Lung (tissue), 12 donors: ENCODE results near the gene CNKSR3. TPM values are rescaled to one million over a fixed set of nuclear protein-coding genes. Genes with fewer than 3 reads are reported as not detected.

Experiments
- ATAC-seq: fragments of 200-7000 bp; cut with Tn5 transposase; one replicate; pipeline ENCODE4 v1.9.1; 2020; ENCODE audit warnings: moderate number of reproducible peaks; ENCODE audit not compliant: insufficient read depth, low FRiP score
- DNase-seq, 3 donors: peaks; one replicate each; pipeline ENCODE4 v3.0.0-alpha.2; 2013 to 2017
- H3K27ac ChIP-seq, 2 donors: one replicate each; pipeline ENCODE4 v1.5.1; 2013; ENCODE audit warnings: mild to moderate bottlenecking in 2 of 2, moderate library complexity in 2 of 2, control low read depth in 1 of 2, inconsistent platforms in 1 of 2, low read depth in 1 of 2, low read length in 1 of 2
- H3K27me3 ChIP-seq, 3 donors: one replicate each; pipeline ENCODE4 v1.5.1; 2013; ENCODE audit warnings: low read length in 2 of 3; ENCODE audit not compliant: control insufficient read depth in 3 of 3, insufficient read depth in 3 of 3
- H3K36me3 ChIP-seq, 4 donors: one replicate each; pipeline ENCODE4 v1.5.1; 2013; ENCODE audit warnings: low read length in 4 of 4, mild to moderate bottlenecking in 1 of 4, moderate library complexity in 1 of 4; ENCODE audit not compliant: control insufficient read depth in 4 of 4, insufficient read depth in 4 of 4
- H3K4me1 ChIP-seq, 5 donors: one replicate each; pipeline ENCODE4 v1.5.1; 2013; ENCODE audit warnings: low read length in 5 of 5, mild to moderate bottlenecking in 2 of 5, moderate library complexity in 1 of 5; ENCODE audit not compliant: control insufficient read depth in 5 of 5, insufficient read depth in 5 of 5
- H3K4me3 ChIP-seq: one replicate; pipeline ENCODE4 v1.5.1; 2013; ENCODE audit warnings: mild to moderate bottlenecking, control low read depth, moderate library complexity
- H3K9ac ChIP-seq, 2 donors: one replicate each; pipeline ENCODE4 v1.5.1; 2013; ENCODE audit warnings: low read length in 2 of 2, control low read depth in 1 of 2; ENCODE audit not compliant: insufficient read depth in 1 of 2
- H3K9me3 ChIP-seq, 4 donors: one replicate each; pipeline ENCODE4 v1.5.1; 2013; ENCODE audit warnings: low read length in 3 of 4, mild to moderate bottlenecking in 1 of 4, moderate library complexity in 1 of 4; ENCODE audit not compliant: control insufficient read depth in 4 of 4, insufficient read depth in 3 of 4
- WGBS, 2 donors: extraction: QIAGEN DNeasy Blood & Tissue Kit; methylation state at CpG; one replicate each; pipeline ENCODE4 v1.1.7; 2013; 5-methylcytosine and 5-hydroxymethylcytosine counted together
- polyA plus RNA-seq, 2 donors: library from polyadenylated mRNA; stranded (reverse); fragments of 200-250 nt; gene quantifications; one replicate each; pipeline ENCODE4 v1.2.1, GENCODE V29; 2013
- total RNA-seq, 2 donors: library from RNA; depleted of rRNA in 1 of 2; stranded (reverse); fragments of >200 nt in 1 of 2; gene quantifications; one replicate each; pipeline ENCODE4 v1.2.1, GENCODE V29; 2014 to 2021
- TF ChIP-seq, protein P1 (sequence below): IDR thresholded peaks from 2 replicates; pipeline ENCODE4 v1.5.1; 2012; ENCODE audit warnings: mild to moderate bottlenecking; ENCODE audit errors: control extremely low read depth, extremely low read depth
- donor health status: control.
- donor health status: control.
- donor health status: Bipolar disorder and iron deficiency.
- donor health status: healthy.
- donor health status: DM: yes; HTN: yes; CAD: no.

The CNKSR3 gene
- total and polyA plus RNA-seq, 4 donors = 3.5 to 23.9 (median 13.7) TPM

GRCh38 chr6:154383273-154383672, 127.2 kb downstream of the CNKSR3 start:
- H3K27ac ChIP-seq = no peak overlapping the region
- H3K36me3 ChIP-seq = no peaks in the 10 kb centered on the region
- TF ChIP-seq, protein P1, sequence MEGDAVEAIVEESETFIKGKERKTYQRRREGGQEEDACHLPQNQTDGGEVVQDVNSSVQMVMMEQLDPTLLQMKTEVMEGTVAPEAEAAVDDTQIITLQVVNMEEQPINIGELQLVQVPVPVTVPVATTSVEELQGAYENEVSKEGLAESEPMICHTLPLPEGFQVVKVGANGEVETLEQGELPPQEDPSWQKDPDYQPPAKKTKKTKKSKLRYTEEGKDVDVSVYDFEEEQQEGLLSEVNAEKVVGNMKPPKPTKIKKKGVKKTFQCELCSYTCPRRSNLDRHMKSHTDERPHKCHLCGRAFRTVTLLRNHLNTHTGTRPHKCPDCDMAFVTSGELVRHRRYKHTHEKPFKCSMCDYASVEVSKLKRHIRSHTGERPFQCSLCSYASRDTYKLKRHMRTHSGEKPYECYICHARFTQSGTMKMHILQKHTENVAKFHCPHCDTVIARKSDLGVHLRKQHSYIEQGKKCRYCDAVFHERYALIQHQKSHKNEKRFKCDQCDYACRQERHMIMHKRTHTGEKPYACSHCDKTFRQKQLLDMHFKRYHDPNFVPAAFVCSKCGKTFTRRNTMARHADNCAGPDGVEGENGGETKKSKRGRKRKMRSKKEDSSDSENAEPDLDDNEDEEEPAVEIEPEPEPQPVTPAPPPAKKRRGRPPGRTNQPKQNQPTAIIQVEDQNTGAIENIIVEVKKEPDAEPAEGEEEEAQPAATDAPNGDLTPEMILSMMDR = no peak
- DNase-seq = no peak
- peaks cover 0 to 4% (median 0%) of the 10 kb centered on the region in 5 donors for H3K4me1 ChIP-seq
- H3K27me3 ChIP-seq = no peaks in the 10 kb centered on the region
- H3K4me3 ChIP-seq = no peak overlapping the region
- ATAC-seq = no peak
- H3K9me3 ChIP-seq = peaks cover 0 to 3% (median under 1%) of the 10 kb centered on the region in 4 donors
- WGBS, 2 donors = 94 to 97% methylated on average over 6 of the region's 6 CpGs
- H3K9ac ChIP-seq = no peak overlapping the region

GRCh38 chr6:154382740-154383139, 127.7 kb downstream of the CNKSR3 start:
- H3K27me3 ChIP-seq = no peaks in the 10 kb centered on the region
- WGBS, 2 donors = 77 to 91% methylated on average over 8 of the region's 8 CpGs
- H3K9ac ChIP-seq = no peak overlapping the region
- H3K4me1 ChIP-seq = peaks cover 0 to 4% (median 0%) of the 10 kb centered on the region in 5 donors
- ATAC-seq (no peak), DNase-seq (no peak)
- TF ChIP-seq, protein P1 = no peak
- no peak overlapping the region for H3K27ac ChIP-seq
- peaks cover 0 to 3% (median under 1%) of the 10 kb centered on the region in 4 donors for H3K9me3 ChIP-seq
- H3K4me3 ChIP-seq = no peak overlapping the region
- H3K36me3 ChIP-seq = no peaks in the 10 kb centered on the region

GRCh38 chr6:154381548-154381947, 128.9 kb downstream of the CNKSR3 start:
- TF ChIP-seq, protein P1 = no peak
- H3K4me1 ChIP-seq = peaks cover 0 to 4% (median 0%) of the 10 kb centered on the region in 5 donors
- DNase-seq = no peak
- no peak for ATAC-seq
- H3K9ac ChIP-seq = no peak overlapping the region
- 95 to 98% methylated on average over 4 of the region's 4 CpGs for WGBS, 2 donors
- H3K27me3 ChIP-seq = no peaks in the 10 kb centered on the region
- H3K4me3 ChIP-seq = no peak overlapping the region
- no peaks in the 10 kb centered on the region for H3K36me3 ChIP-seq
- peaks cover 0 to 3% (median under 1%) of the 10 kb centered on the region in 4 donors for H3K9me3 ChIP-seq
- no peak overlapping the region for H3K27ac ChIP-seq

DNA sequence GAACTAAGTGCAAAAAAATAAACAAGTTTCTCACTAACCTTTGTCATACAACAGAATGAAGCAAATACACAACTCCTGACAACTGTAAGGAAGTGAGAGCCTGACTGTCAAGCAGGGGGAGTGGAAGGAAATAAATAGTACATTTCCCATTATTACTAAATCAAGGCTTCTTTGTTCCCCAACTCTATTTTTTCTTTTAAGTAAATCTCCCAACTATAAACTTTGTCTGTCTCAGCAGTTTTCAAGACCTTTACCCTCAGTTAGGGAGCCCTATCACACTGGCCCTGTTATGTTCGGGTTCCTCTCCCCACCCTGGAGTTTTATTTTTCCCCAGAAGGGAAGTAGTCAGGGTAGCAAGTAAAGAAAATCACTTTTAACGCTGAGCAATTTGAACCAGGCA, 129.7 kb downstream of the CNKSR3 start:
- WGBS, 2 donors = 29 to 48% methylated on average over 2 of the region's 2 CpGs
- peaks cover 0 to 4% (median 0%) of the 10 kb centered on the region in 5 donors for H3K4me1 ChIP-seq
- peak in 1 of 3 donors; percentile 31 for DNase-seq
- no peaks in the 10 kb centered on the region for H3K27me3 ChIP-seq
- H3K36me3 ChIP-seq = no peaks in the 10 kb centered on the region
- no peak overlapping the region for H3K4me3 ChIP-seq
- TF ChIP-seq, protein P1 = no peak
- no peak for ATAC-seq
- peak overlapping the region in 1 of 2 donors; percentile 49 for H3K9ac ChIP-seq
- peaks cover 0 to 3% (median under 1%) of the 10 kb centered on the region in 4 donors for H3K9me3 ChIP-seq
- H3K27ac ChIP-seq = no peak overlapping the region
